HG03378 (cell line): Measurements from ENCODE around the gene PPP1R15B.

ENCODE experiments used
- ATAC-seq: cut with Tn5 transposase; IDR thresholded peaks from one replicate; pipeline ENCODE4 v1.9.1; 2021; ENCODE audit warnings: mild to moderate bottlenecking, moderate library complexity; ENCODE audit not compliant: unreplicated experiment

Gene PPP1R15B

DNA sequence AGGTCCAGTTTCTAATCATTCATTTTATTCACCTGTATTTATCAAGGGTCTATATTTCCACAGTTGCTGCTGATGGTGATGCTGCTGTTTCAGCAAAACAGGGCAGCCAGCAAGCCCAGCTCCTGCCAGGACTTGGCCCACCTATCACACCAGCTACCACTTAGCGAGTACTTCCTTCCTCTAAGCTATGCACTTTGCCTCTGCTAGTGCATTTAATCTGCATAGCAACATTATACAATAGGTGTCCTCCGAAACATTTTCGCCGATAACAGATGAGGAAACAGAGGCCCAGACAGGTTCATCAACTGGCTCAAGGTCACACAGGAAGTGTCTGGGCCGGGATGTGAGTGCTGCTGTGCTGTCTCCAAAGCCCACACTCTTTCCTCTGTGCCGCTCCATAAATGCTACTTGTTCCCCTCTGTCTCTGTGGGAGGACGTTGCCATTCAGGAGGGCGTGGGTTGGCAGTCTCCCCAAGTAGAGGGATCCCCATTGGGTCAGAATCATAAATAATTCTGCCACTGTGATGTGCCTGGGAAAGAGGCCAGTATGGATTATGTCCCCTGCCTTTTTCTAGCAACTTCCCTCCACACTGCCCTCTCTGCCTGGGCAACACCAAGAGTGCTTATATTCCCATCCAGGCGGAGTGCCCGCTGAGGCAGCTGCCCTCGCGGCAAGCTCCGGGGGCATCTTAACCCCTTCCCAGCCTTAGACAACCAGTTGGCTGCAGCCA, 42.5 kb downstream of the PPP1R15B start:
- no peak for ATAC-seq

DNA sequence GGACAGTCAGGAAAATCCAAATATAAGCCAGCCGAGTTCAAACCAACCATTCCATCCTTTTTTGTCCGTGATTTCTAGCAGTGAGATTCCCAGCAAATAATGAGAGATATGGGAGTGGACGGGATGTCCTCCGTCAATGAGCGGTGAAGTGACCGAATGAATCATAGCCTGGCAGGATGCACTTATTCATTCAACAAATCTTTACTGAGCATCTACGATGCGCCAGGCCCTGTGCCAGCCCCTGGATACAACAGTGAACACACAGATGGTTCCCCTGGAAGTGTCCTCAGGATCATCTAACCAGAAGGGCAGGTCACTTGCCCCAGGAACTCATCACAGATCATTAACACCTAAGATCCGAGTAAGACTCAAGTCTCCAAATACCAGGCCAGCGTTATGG, 43.7 kb downstream of the PPP1R15B start:
- ATAC-seq = no peak

- ATAC-seq = no peak
Measured at GRCh38 chr1:204367193-204367858, 44.3 kb downstream of the PPP1R15B start.

DNA sequence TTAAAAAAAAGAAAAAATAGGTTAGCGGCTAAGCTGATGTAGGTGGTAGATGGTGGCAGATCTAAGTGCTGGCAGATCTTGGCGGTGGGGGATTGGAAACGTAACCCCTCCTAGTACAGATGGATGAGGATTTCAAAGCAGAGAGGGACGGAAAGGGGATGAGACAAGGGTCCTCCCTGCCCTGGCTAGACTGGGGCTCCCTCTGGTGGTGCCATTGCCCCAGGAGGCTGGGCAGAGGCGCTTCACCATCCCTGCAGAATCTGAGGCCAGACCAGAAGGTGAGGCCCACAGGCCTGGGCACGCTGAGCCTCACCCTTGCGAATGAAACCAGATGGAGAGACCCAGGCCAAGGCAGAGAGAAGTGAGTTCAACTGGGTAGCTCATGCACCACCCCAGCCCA, 44.9 kb downstream of the PPP1R15B start:
- no peak for ATAC-seq

GRCh38 chr1:204363335-204364114, 48.1 kb downstream of the PPP1R15B start:
- peak; percentile 46 for ATAC-seq

GRCh38 chr1:204362984-204363334, 48.7 kb downstream of the PPP1R15B start:
- ATAC-seq = no peak

GRCh38 chr1:204361781-204362180, 49.8 kb downstream of the PPP1R15B start:
- ATAC-seq = no peak

DNA sequence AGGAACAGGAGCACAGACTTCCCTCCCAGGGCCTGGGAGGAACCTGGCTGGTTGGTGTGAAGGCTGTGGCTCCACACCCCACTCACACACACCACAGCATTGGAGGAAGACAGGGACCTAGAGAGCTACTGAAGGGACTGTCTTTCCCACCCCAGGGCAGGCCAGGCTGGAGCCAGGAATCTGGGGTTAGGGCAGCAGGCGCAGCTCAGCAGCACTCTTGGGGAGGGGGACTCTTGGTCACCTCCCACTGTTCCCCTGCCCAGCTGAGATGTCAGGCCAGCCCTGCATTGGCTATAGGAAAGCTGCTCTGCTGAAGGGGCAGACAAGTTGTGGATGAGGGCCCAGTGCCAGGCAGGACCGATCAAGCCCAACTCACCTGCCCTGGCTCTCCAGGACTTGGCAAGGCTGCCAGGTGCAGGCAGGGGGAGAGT, 50.3 kb downstream of the PPP1R15B start:
- ATAC-seq = no peak

- no peak for ATAC-seq
Measured at GRCh38 chr1:204360314-204360713, 51.3 kb downstream of the PPP1R15B start.

- no peak for ATAC-seq
Measured at GRCh38 chr1:204359474-204360255, 52.0 kb downstream of the PPP1R15B start, which contains the start of gene PLEKHA6. Gene PLEKHA6, minus strand, starts transcription at chr1:204359929. Its CDS starts 86,202 bp downstream, at chr1:204273727.

GRCh38 chr1:204359131-204359473, 52.5 kb downstream of the PPP1R15B start:
- no peak for ATAC-seq

- ATAC-seq = no peak
Measured at GRCh38 chr1:204358605-204359004, 53.0 kb downstream of the PPP1R15B start.

- ATAC-seq = no peak
Measured at GRCh38 chr1:204357551-204358490, 53.8 kb downstream of the PPP1R15B start.

DNA sequence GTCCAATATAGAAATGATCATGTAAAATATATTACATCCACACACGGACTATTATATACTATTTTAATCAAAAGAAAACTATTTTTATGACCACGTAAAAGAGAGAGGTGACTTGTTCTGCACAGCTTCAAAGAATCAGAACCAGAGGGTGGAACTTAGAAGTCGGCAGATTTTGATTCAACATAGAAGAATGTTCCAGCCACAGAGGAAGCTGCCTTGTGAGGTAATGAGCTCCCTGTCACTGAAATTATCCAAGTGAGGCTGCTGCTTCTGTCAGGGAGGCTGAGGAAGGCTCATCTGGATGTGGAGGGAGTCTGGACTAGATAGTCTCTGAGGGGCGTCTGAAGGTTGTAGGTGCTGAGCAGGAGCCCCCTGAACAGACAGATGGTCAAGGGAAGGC, 54.6 kb downstream of the PPP1R15B start:
- ATAC-seq = no peak

DNA sequence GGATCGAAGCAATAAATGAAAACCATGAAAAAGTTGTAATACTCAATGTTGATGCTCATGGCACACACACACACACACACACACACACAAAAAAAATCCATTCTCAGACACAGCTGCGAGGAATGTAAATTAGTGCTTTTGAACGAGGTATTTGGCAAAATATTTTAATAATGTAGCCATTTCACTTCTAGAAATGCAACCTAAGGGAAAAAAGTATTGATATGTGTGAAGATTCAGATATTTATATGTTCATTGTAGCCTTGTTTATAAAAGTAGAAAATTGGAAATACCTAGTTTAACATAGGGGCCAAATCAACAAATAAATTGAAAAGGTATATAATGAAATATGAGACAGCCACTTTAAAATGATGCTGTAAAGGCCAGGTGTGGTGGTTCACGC, 55.7 kb downstream of the PPP1R15B start:
- no peak for ATAC-seq

DNA sequence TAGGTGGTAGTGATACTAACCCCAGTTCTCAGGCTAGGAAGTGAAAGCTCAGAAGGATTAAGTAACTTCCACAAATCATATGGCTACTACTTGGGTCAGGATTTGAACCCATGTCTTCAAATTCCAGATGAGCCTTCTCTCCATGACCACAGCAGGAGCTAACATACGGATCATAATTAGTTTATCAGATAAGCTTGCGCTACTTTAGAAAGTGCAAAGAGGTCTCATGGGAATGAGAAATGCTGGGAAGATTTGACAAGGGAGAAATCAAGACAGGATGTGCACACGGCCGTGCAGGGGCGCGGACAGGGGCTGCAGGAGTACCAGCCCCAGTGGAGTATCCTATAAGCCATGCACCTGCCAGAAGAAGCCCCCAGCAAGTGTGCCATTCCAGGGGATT, 57.0 kb downstream of the PPP1R15B start:
- no peak for ATAC-seq
